Stimulated activated CD8-positive, alpha-beta memory T cell treated with anti-CD3 and anti-CD28 coated beads, Interleukin-4, amount 100 ng/mL, for 48 hours (primary cell): ENCODE measurements around the gene TP73.
"Not testable (repeated sequence)": the region's sequence is repeated elsewhere in the genome, so short reads cannot be mapped to it uniquely, and the experiment has no call there.

Experiments used
- DNase-seq: peaks from one replicate; pipeline ENCODE4 v3.0.0-alpha.2; 2020

TP73 gene

GRCh38 chr1:3618881-3619671, 33.2 kb upstream of the TP73 start:
- peak; percentile 83 for DNase-seq

GRCh38 chr1:3620708-3621107, 31.6 kb upstream of the TP73 start:
- no peak for DNase-seq

- DNase-seq, result not testable (repeated sequence)
These were observed 31.1 kb upstream of the TP73 start for GRCh38 chr1:3621151-3621671.

- not testable (repeated sequence) for DNase-seq
These were observed 30.2 kb upstream of the TP73 start for GRCh38 chr1:3622102-3622501.

GRCh38 chr1:3623441-3624199, 28.7 kb upstream of the TP73 start:
- DNase-seq, result no peak

GRCh38 chr1:3624200-3625136, 27.8 kb upstream of the TP73 start, which contains the start of gene TPRG1L:
Gene TPRG1L (plus strand): TSS chr1:3625015. CDS start chr1:3625073, 58 bp downstream.
- peak; percentile 99 for DNase-seq

- peak; percentile 44 for DNase-seq
These were observed 27.0 kb upstream of the TP73 start for GRCh38 chr1:3625151-3625907.

GRCh38 chr1:3626025-3626424, 26.3 kb upstream of the TP73 start:
- DNase-seq, result no peak

- no peak for DNase-seq
These were observed 24.6 kb upstream of the TP73 start for GRCh38 chr1:3627515-3628253.

- no peak for DNase-seq
These were observed 23.9 kb upstream of the TP73 start for GRCh38 chr1:3628445-3628844.

- no peak for DNase-seq
These were observed 22.7 kb upstream of the TP73 start for GRCh38 chr1:3629561-3630160.

- no peak for DNase-seq
These were observed 22.1 kb upstream of the TP73 start for GRCh38 chr1:3630161-3630611.

GRCh38 chr1:3630914-3631313, 21.4 kb upstream of the TP73 start:
- no peak for DNase-seq

GRCh38 chr1:3631320-3632260, 20.7 kb upstream of the TP73 start:
- no peak for DNase-seq

- no peak for DNase-seq
These were observed 20.0 kb upstream of the TP73 start for GRCh38 chr1:3632298-3632697.

GRCh38 chr1:3632716-3633343, 19.5 kb upstream of the TP73 start:
- no peak for DNase-seq

- DNase-seq, result no peak
These were observed 18.8 kb upstream of the TP73 start for GRCh38 chr1:3633344-3634058.

GRCh38 chr1:3634059-3634800, 18.1 kb upstream of the TP73 start:
- no peak for DNase-seq
